Astrocyte (in vitro differentiated cells and primary cell): ENCODE data around the gene PKMYT1. TPM values are rescaled to one million over a fixed set of nuclear protein-coding genes. Genes with fewer than 3 reads are reported as not detected.

ENCODE experiments used
- DNase-seq: peaks from one replicate; pipeline ENCODE4 v3.0.0-alpha.2; 2010; ENCODE audit warnings: low read depth
- FAIRE-seq: peaks from 2 replicates; lab custom pipeline; 2011; peaks lifted over from hg19 to GRCh38; lab: Jason Lieb, UNC
- H2AFZ ChIP-seq: 2 replicates; pipeline ENCODE4 v1.6.0; 2012; ENCODE audit warnings: low read depth, low read length, inconsistent platforms
- H3K27ac ChIP-seq: 2 replicates; pipeline ENCODE4 v1.5.1; 2011; ENCODE audit warnings: low read depth, low read length, inconsistent platforms
- H3K27me3 ChIP-seq: 2 replicates; pipeline ENCODE4 v1.6.0; 2011; ENCODE audit warnings: low read length, inconsistent platforms; ENCODE audit not compliant: insufficient read depth
- H3K36me3 ChIP-seq: 2 replicates; pipeline ENCODE4 v1.5.1; 2011; ENCODE audit warnings: low read length, inconsistent platforms; ENCODE audit not compliant: insufficient read depth
- H3K4me1 ChIP-seq: 2 replicates; pipeline ENCODE4 v1.5.1; 2011; ENCODE audit warnings: low read length, inconsistent platforms; ENCODE audit not compliant: insufficient read depth
- H3K4me2 ChIP-seq: 2 replicates; pipeline ENCODE4 v1.6.0; 2012; ENCODE audit warnings: low read length, inconsistent platforms
- H3K4me3 ChIP-seq: 2 replicates; pipeline ENCODE4 v1.5.1; 2011; ENCODE audit warnings: low read depth, mild to moderate bottlenecking, low read length, inconsistent platforms; ENCODE audit not compliant: insufficient read depth
- H3K79me2 ChIP-seq: 2 replicates; pipeline ENCODE4 v1.6.0; 2012; ENCODE audit warnings: mild to moderate bottlenecking, low read length, inconsistent platforms; ENCODE audit not compliant: insufficient read depth
- H3K9ac ChIP-seq: 2 replicates; pipeline ENCODE4 v1.6.0; 2012; ENCODE audit warnings: mild to moderate bottlenecking, low read length, inconsistent platforms
- H3K9me3 ChIP-seq: 2 replicates; pipeline ENCODE4 v1.5.1; 2012; ENCODE audit warnings: low read depth, mild to moderate bottlenecking, low read length, inconsistent platforms; ENCODE audit not compliant: insufficient read depth
- H4K20me1 ChIP-seq: 2 replicates; pipeline ENCODE4 v1.6.0; 2012; ENCODE audit warnings: low read length, inconsistent platforms; ENCODE audit not compliant: insufficient read depth
- H3K27ac Mint-ChIP-seq: one replicate; pipeline ENCODE4 v1.8.0; 2021; ENCODE audit warnings: mild to moderate bottlenecking, mixed read lengths; ENCODE audit not compliant: unreplicated experiment
- H3K27me3 Mint-ChIP-seq: one replicate; pipeline ENCODE4 v1.8.0; 2021; ENCODE audit warnings: low read depth, mixed read lengths; ENCODE audit not compliant: unreplicated experiment
- H3K36me3 Mint-ChIP-seq: one replicate; pipeline ENCODE4 v1.8.0; 2021; ENCODE audit warnings: low read depth, mixed read lengths; ENCODE audit not compliant: unreplicated experiment
- H3K4me1 Mint-ChIP-seq: one replicate; pipeline ENCODE4 v1.8.0; 2021; ENCODE audit warnings: low read depth, mixed read lengths; ENCODE audit not compliant: unreplicated experiment
- H3K4me3 Mint-ChIP-seq: one replicate; pipeline ENCODE4 v1.8.0; 2021; ENCODE audit warnings: mild to moderate bottlenecking, moderate library complexity, mixed read lengths; ENCODE audit not compliant: unreplicated experiment
- H3K9me3 Mint-ChIP-seq: one replicate; pipeline ENCODE4 v1.8.0; 2021; ENCODE audit warnings: mild to moderate bottlenecking, mixed read lengths; ENCODE audit not compliant: unreplicated experiment
- EZH2 ChIP-seq: IDR thresholded peaks from 2 replicates; pipeline ENCODE4 v1.6.1; 2012; ENCODE audit warnings: mild to moderate bottlenecking, low read length, inconsistent platforms; ENCODE audit not compliant: insufficient read depth
- total RNA-seq: library from RNA; stranded (reverse); gene quantifications from 2 replicates; pipeline ENCODE4 v1.2.1, GENCODE V29; 2021
- TF ChIP-seq, protein P1 (sequence below): IDR thresholded peaks from 2 replicates; pipeline ENCODE4 v1.5.1; 2011; ENCODE audit warnings: low read depth, mild to moderate bottlenecking, inconsistent platforms, low read length, moderate library complexity; ENCODE audit not compliant: insufficient read depth

The PKMYT1 gene
- total RNA-seq, 1 donor from 2014 or later: 3.9 TPM

DNA sequence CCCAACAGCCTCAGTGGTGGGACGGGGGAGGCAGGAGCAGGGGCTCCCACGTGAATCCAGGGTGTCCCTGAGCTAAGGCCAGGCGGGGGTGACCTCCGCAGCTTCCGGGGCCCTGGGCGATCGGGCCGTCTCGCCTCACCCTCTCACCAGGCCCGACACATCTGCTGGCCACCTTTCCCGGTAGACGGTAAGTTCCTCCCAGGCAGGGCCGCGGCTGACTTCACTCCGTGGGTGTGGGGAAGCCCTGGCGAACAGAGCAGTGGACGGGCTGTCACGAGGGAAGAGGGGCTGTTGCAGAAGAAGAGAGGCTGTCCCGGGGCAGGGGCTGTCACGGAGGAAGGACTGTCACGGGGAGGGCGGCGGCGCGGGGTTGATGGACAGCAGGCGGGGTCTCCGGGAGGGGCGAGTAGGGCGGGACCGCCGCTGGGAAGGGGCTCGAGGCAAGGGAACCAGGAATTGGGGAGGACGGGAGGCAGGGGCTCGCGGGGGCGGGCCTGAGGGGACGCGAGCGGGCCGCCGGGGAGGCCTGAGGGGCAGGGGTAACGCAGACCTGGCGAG, 498 bp downstream of the PKMYT1 start:
- Histone ChIP-seq H3K9ac (peak overlapping the region; percentile 92), H3K27ac (peak overlapping the region; percentile 77)
- no peak for TF ChIP-seq EZH2
- TF ChIP-seq, protein P1, sequence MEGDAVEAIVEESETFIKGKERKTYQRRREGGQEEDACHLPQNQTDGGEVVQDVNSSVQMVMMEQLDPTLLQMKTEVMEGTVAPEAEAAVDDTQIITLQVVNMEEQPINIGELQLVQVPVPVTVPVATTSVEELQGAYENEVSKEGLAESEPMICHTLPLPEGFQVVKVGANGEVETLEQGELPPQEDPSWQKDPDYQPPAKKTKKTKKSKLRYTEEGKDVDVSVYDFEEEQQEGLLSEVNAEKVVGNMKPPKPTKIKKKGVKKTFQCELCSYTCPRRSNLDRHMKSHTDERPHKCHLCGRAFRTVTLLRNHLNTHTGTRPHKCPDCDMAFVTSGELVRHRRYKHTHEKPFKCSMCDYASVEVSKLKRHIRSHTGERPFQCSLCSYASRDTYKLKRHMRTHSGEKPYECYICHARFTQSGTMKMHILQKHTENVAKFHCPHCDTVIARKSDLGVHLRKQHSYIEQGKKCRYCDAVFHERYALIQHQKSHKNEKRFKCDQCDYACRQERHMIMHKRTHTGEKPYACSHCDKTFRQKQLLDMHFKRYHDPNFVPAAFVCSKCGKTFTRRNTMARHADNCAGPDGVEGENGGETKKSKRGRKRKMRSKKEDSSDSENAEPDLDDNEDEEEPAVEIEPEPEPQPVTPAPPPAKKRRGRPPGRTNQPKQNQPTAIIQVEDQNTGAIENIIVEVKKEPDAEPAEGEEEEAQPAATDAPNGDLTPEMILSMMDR: no peak

DNA sequence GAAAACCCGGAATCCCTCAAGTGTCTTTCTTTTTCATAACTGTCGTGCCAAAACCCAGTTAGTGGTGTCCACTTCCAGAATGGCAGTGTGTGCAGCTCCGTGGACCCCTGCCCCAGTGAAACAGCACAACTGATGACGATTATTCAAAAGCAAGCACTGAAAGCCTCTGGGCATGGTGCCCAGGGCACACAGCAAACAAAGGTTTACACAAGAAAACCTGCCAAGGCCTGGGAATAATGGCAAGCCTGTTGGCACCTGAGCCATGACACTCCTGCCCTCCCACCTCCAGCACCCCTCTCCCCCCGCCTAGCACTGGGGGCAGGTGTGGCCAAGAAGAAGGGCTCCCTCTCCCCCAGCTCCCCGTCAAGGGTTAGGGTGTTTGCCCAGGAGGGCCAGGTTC, 2.8 kb downstream of the PKMYT1 start:
- H3K79me2 ChIP-seq: peaks cover 6% of the 10 kb centered on the region
- DNase-seq: no peak
- Mint-ChIP-seq H3K9me3 (no peaks in the 10 kb centered on the region), H3K27ac (no peak overlapping the region), H3K4me1 (peaks cover 3% of the 10 kb centered on the region), H3K36me3 (no peaks in the 10 kb centered on the region), H3K4me3 (no peak overlapping the region), H3K27me3 (peaks cover 10% of the 10 kb centered on the region)
- no peaks in the 10 kb centered on the region for H3K9me3 ChIP-seq
- no peak overlapping the region for H3K4me3 ChIP-seq
- peaks cover 6% of the 10 kb centered on the region for H4K20me1 ChIP-seq
- FAIRE-seq: no peak
- no peaks in the 10 kb centered on the region for H3K36me3 ChIP-seq
- TF ChIP-seq, protein P1: no peak
- TF ChIP-seq EZH2: no peak
- H3K4me1 ChIP-seq: peaks cover 17% of the 10 kb centered on the region
- H3K27ac ChIP-seq: no peak overlapping the region
- H3K4me2 ChIP-seq: no peak overlapping the region
- no peak overlapping the region for H3K9ac ChIP-seq
- H2AFZ ChIP-seq: no peak overlapping the region
- no peaks in the 10 kb centered on the region for H3K27me3 ChIP-seq

More for the DNA sequence above, 498 bp downstream of the PKMYT1 start:
- H3K36me3 Mint-ChIP-seq: no peaks in the 10 kb centered on the region
- H3K9me3 Mint-ChIP-seq: no peaks in the 10 kb centered on the region
- H3K27ac Mint-ChIP-seq: no peak overlapping the region
- H3K9me3 ChIP-seq: no peaks in the 10 kb centered on the region
- no peaks in the 10 kb centered on the region for H4K20me1 ChIP-seq
- no peaks in the 10 kb centered on the region for H3K27me3 ChIP-seq
- peaks cover 10% of the 10 kb centered on the region for H3K27me3 Mint-ChIP-seq
- H3K36me3 ChIP-seq: no peaks in the 10 kb centered on the region
- FAIRE-seq: no peak
- peaks cover 6% of the 10 kb centered on the region for H3K79me2 ChIP-seq
- DNase-seq: no peak
- peak overlapping the region; percentile 74 for H3K4me3 Mint-ChIP-seq
- peaks cover 3% of the 10 kb centered on the region for H3K4me1 Mint-ChIP-seq
- peak overlapping the region; percentile 97 for H3K4me2 ChIP-seq
- peak overlapping the region; percentile 97 for H2AFZ ChIP-seq
- H3K4me1 ChIP-seq: peaks cover 17% of the 10 kb centered on the region
- peak overlapping the region; percentile 68 for H3K4me3 ChIP-seq

DNA sequence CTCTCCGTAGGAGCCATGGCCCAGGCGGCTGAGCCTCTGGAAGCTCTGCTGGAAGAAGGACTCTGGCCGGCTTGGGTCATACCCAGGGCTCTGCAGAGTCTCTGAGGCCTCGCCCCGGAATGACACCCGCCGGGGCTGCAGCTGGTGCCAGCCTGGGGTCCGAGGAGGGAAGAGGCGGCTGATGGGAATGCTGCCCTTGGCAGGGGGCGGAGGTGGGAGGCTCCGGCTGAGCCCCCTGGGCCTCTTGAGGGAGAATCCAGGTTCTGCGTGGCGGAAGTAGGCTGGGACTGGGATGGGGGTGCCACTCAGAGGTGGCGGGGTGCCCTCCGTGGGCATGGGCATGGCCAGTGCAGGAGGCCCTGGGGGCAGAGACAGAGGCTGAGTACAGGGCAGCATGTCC, 3.6 kb downstream of the PKMYT1 start:
- Histone ChIP-seq H2AFZ (no peak overlapping the region), H3K9ac (no peak overlapping the region), H4K20me1 (peaks cover 11% of the 10 kb centered on the region), H3K9me3 (no peaks in the 10 kb centered on the region), H3K4me1 (peaks cover 17% of the 10 kb centered on the region), H3K4me2 (no peak overlapping the region), H3K27me3 (no peaks in the 10 kb centered on the region), H3K79me2 (peaks cover 6% of the 10 kb centered on the region), H3K27ac (no peak overlapping the region), H3K36me3 (no peaks in the 10 kb centered on the region), H3K4me3 (no peak overlapping the region)
- H3K9me3 Mint-ChIP-seq: no peaks in the 10 kb centered on the region
- H3K4me1 Mint-ChIP-seq: peaks cover 1% of the 10 kb centered on the region
- H3K36me3 Mint-ChIP-seq: no peaks in the 10 kb centered on the region
- FAIRE-seq: no peak
- H3K27me3 Mint-ChIP-seq: peaks cover 14% of the 10 kb centered on the region
- no peak overlapping the region for H3K4me3 Mint-ChIP-seq
- no peak for DNase-seq
- H3K27ac Mint-ChIP-seq: no peak overlapping the region
- no peak for TF ChIP-seq EZH2
- TF ChIP-seq, protein P1: no peak
